ENCODE results near the gene CBR3. TPM values are rescaled to one million over a fixed set of nuclear protein-coding genes. Genes with fewer than 3 reads are reported as not detected.

The CBR3 gene
- total RNA-seq, 1 experiment from 2014 or later = 22.0 TPM

DNA sequence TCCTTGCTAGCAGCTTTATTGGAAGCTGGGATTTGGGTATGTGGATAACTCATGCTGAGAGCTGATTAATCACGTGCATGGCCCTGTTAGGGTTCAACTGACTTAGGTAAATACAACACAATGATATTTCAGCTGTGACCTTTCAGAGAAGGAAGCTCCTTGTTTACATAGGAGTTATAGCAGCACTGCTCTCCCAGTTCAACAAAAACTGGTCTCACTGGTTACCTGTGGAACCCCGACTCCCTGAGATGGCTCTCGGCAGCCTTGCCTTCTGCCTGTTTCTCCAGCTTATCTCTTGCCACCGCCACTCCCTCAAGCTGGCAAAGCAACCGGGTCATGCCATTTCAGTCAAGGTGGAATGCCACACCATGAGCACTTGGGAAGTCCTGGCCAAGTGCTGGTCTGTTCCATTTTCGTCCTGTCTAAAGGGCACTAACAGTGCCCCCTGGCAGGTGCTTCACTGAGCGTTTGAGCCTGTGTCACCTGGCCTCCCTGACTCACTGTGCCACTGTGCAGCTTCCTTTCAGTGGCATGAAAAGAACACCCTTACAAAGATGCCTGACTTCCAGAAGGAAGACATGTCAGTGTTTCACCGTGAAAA, 53.3 kb downstream of the CBR3 start:
- no peak overlapping the region for H3K27ac ChIP-seq
- H3K4me3 ChIP-seq = no peak overlapping the region
- H3K27me3 ChIP-seq (replicated peaks) = no peaks in the 10 kb centered on the region
- H3K4me1 ChIP-seq (replicated peaks) = no peaks in the 10 kb centered on the region
- no peaks in the 10 kb centered on the region for H3K9me3 ChIP-seq (replicated peaks)
- H3K36me3 ChIP-seq = no peaks in the 10 kb centered on the region
- DNase-seq (ENCODE audit: low read depth in 1 of 2, low spot score in 2 of 2) = no peak

DNA sequence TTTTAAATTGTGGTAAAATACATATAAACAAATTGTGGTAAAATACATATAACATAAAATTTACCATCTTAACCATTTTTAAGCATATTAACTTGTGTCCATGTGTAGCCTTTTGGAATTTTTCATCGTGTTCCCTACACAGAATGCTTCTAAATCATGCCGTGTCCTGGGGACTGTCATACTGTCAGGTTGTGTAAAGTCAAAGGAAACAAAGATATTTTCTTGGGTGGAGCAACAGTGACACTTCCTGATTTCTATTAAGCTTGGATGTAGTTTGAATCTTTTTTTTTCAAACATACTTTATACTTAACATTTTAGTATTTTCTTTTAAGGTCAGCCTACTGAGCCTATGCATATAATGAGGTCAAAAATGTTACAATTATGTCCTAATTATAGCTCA, 54.1 kb downstream of the CBR3 start:
- DNase-seq (ENCODE audit: low read depth in 1 of 2, low spot score in 2 of 2) = no peak
- Histone ChIP-seq H3K4me3 (no peak overlapping the region), H3K9me3 (replicated peaks) (no peaks in the 10 kb centered on the region), H3K36me3 (no peaks in the 10 kb centered on the region), H3K27ac (no peak overlapping the region), H3K4me1 (replicated peaks) (no peaks in the 10 kb centered on the region), H3K27me3 (replicated peaks) (no peaks in the 10 kb centered on the region)

DNA sequence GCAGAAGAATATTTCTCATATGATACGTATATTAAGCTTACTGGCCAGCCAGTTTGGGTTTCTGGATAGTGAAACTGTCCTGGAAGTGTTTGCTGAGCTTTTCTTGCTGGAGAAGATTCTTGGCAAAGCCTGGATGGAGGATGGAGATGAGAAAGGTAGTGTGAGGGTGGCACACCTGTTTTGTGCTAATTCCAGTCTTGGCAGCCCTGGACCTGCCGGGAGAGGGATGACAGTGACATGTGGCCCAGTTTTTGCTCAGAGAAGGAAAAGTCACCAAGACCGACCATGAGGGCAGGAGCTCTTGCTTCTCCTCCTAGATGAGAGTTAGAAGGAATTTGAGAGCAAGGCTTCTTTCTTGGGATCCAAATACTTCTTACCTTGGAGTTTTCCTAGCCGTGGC, 55.9 kb downstream of the CBR3 start:
- H3K4me3 ChIP-seq = no peak overlapping the region
- DNase-seq (ENCODE audit: low read depth in 1 of 2, low spot score in 2 of 2) = no peak
- H3K27ac ChIP-seq = no peak overlapping the region
- no peaks in the 10 kb centered on the region for H3K36me3 ChIP-seq
- no peaks in the 10 kb centered on the region for H3K9me3 ChIP-seq (replicated peaks)
- H3K27me3 ChIP-seq (replicated peaks) = no peaks in the 10 kb centered on the region
- no peaks in the 10 kb centered on the region for H3K4me1 ChIP-seq (replicated peaks)

DNA sequence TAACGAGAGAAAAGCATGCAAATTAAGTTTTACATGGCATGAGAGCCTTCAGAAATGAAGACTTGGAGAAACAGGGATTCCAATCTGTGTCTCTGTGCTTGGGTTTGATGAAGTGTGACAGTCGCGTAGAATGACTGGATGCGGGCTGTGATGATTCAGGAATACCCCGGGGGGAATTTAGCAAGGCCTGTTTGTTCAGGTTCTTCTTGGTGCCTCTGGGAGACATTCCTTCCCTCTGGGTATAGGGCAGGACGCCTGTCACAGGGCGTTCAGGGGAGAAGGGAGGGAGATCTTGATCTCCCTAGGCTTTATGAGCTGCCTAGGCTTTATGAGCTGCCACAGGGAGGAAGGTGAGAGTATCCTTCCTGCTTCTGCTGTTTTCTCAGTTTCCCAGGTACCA, 58.3 kb downstream of the CBR3 start:
- H3K36me3 ChIP-seq = no peaks in the 10 kb centered on the region
- no peak overlapping the region for H3K27ac ChIP-seq
- no peak for DNase-seq (ENCODE audit: low read depth in 1 of 2, low spot score in 2 of 2)
- H3K27me3 ChIP-seq (replicated peaks) = no peaks in the 10 kb centered on the region
- H3K9me3 ChIP-seq (replicated peaks) = no peaks in the 10 kb centered on the region
- H3K4me3 ChIP-seq = no peak overlapping the region
- no peaks in the 10 kb centered on the region for H3K4me1 ChIP-seq (replicated peaks)

DNA sequence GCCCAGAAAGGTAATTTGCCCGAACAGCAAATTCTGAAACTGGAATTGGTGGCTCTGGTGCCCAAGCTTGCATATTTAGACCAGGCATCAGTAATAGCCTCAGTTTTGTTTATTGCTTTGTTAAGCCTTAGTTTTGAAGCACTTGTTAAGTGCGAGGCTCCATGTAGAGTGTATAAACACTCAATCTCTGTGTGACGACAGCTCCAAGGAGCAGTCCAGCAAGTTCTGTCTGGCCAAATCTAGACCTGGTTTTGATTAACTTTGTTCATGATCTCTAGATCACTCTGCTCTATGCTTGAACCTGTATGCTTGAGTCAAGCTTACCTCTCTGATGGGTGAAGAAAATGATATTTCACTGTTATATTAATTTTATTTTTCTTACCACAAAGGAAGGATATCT, 59.1 kb downstream of the CBR3 start:
- Histone ChIP-seq H3K27ac (no peak overlapping the region), H3K9me3 (replicated peaks) (no peaks in the 10 kb centered on the region), H3K4me1 (replicated peaks) (no peaks in the 10 kb centered on the region), H3K4me3 (no peak overlapping the region), H3K27me3 (replicated peaks) (no peaks in the 10 kb centered on the region), H3K36me3 (no peaks in the 10 kb centered on the region)
- no peak for DNase-seq (ENCODE audit: low read depth in 1 of 2, low spot score in 2 of 2)

DNA sequence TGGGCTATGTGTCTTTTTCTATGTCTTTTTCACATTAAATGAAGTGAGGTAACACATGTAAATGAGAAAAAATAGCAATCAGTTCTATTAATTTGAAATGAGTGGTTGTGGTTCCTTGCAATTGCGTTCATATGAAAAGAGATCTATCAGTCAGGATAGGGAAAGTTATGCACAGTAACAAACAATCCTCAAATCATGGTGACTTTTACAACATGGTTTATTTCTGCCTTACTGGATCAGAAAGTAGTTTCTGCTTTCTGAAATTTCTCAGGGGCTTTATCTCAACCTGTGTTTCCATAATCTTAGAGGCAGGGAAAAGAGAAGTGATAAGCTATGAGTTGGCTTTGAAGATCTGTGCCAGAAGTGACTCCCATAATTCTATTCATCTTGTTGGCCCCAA, 60.7 kb downstream of the CBR3 start:
- Histone ChIP-seq H3K36me3 (no peaks in the 10 kb centered on the region), H3K4me3 (no peak overlapping the region)
- DNase-seq (ENCODE audit: low read depth in 1 of 2, low spot score in 2 of 2) = no peak

More for the DNA sequence above, 60.7 kb downstream of the CBR3 start:
- Histone ChIP-seq H3K4me1 (replicated peaks) (no peaks in the 10 kb centered on the region), H3K27ac (no peak overlapping the region), H3K9me3 (replicated peaks) (no peaks in the 10 kb centered on the region), H3K27me3 (replicated peaks) (no peaks in the 10 kb centered on the region)

Other genes with a start within 250 kb of the CBR3 start
- gene SETD4, start 74.6 kb upstream of the CBR3 start, total RNA-seq (2014; rRNA removed; shearing (Covaris generic)) = 11.9 and 16.4 TPM in 2 replicates
- 105 and 169 TPM in 2 replicates for gene CBR1, start 65.1 kb upstream of the CBR3 start, total RNA-seq (2014; rRNA removed; shearing (Covaris generic))
- 1.4 and 5.7 TPM in 2 replicates for gene DOP1B, start 21.7 kb downstream of the CBR3 start, total RNA-seq (2014; rRNA removed; shearing (Covaris generic))
- 35.4 and 49.6 TPM in 2 replicates for gene MORC3, start 185.1 kb downstream of the CBR3 start, total RNA-seq (2014; rRNA removed; shearing (Covaris generic))

Measured in SJSA1 (cell line).